ENCODE measurements around the gene IGFL3. TPM values are rescaled to one million over a fixed set of nuclear protein-coding genes. Genes with fewer than 3 reads are reported as not detected.
"Not testable (repeated sequence)": the region's sequence is repeated elsewhere in the genome, so short reads cannot be mapped to it uniquely, and the experiment has no call there.

Gene IGFL3
- total and polyA plus RNA-seq, 11 donors, result not detected

- DNase-seq, result no peak
- TF ChIP-seq POLR2A (IDR thresholded peaks at IDR 0.05), result no peak
- TF ChIP-seq CTCF (IDR thresholded peaks at IDR 0.05), result no peak
- ATAC-seq, result no peak
- no peaks in the 10 kb centered on the region for H3K4me1 ChIP-seq
- peaks cover 0 to 31% (median 5%) of the 10 kb centered on the region in 9 donors for H3K27me3 ChIP-seq
- H3K4me3 ChIP-seq, result no peak overlapping the region
- H3K27ac ChIP-seq, result no peak overlapping the region
- peaks cover 0 to 7% (median 0%) of the 10 kb centered on the region in 12 donors for H3K9me3 ChIP-seq
- intact Hi-C loops (cut with DNase I), result no loop called here
- no peaks in the 10 kb centered on the region for H3K36me3 ChIP-seq
- WGBS, 4 donors, result 68 to 85% (median 79%) methylated on average over 6 of the region's 6 CpGs
Measured at GRCh38 chr19:46107371-46107770, 17.1 kb downstream of the IGFL3 start.

GRCh38 chr19:46102333-46102732 lies 22.2 kb downstream of the IGFL3 start:
- ATAC-seq; intact Hi-C loops (cut with DNase I); DNase-seq; H3K4me1 ChIP-seq; H3K27ac ChIP-seq; H3K36me3 ChIP-seq; H3K4me3 ChIP-seq: not testable (repeated sequence)
- H3K9me3 ChIP-seq, result peaks cover 0 to 17% (median 6%) of the 10 kb centered on the region in 12 donors
- 83 to 88% (median 85%) methylated on average over 7 of the region's 7 CpGs for WGBS, 4 donors
- peaks cover 0 to 28% (median under 1%) of the 10 kb centered on the region in 9 donors for H3K27me3 ChIP-seq

GRCh38 chr19:46101293-46101692 lies 23.2 kb downstream of the IGFL3 start:
- ATAC-seq, result no peak
- intact Hi-C loops (cut with DNase I), result no loop called here
- H3K27ac ChIP-seq, result no peak overlapping the region
- H3K9me3 ChIP-seq, result peaks cover 0 to 21% (median 7%) of the 10 kb centered on the region in 12 donors
- peaks cover 0 to 28% (median 2%) of the 10 kb centered on the region in 9 donors for H3K27me3 ChIP-seq
- 54 to 61% (median 61%) methylated on average over 1 to 6 of the region's 6 CpGs for WGBS, 4 donors
- no peak for DNase-seq
- no peaks in the 10 kb centered on the region for H3K4me1 ChIP-seq
- H3K36me3 ChIP-seq, result no peaks in the 10 kb centered on the region
- H3K4me3 ChIP-seq, result no peak overlapping the region
- TF ChIP-seq POLR2A (IDR thresholded peaks at IDR 0.05) (no peak), CTCF (IDR thresholded peaks at IDR 0.05) (no peak)

- Histone ChIP-seq H3K4me3 (no peak overlapping the region), H3K27ac (no peak overlapping the region), H3K36me3 (no peaks in the 10 kb centered on the region), H3K4me1 (no peaks in the 10 kb centered on the region), H3K27me3 (peaks cover 0 to 28% (median 2%) of the 10 kb centered on the region in 9 donors), H3K9me3 (peaks cover 0 to 21% (median 7%) of the 10 kb centered on the region in 12 donors)
- 64 to 78% (median 74%) methylated on average over 1 of the region's 1 CpG for WGBS, 4 donors
- ATAC-seq, result no peak
- DNase-seq, result no peak
- intact Hi-C loops (cut with DNase I), result no loop called here
- no peak for TF ChIP-seq CTCF (IDR thresholded peaks at IDR 0.05)
- TF ChIP-seq POLR2A (IDR thresholded peaks at IDR 0.05), result no peak
Measured at GRCh38 chr19:46100344-46100743, 24.1 kb downstream of the IGFL3 start.

- peaks cover 0 to 17% (median 0%) of the 10 kb centered on the region in 9 donors for H3K27me3 ChIP-seq
- 75 to 83% (median 79%) methylated on average over 5 of the region's 5 CpGs for WGBS, 4 donors
- DNase-seq (peak in 1 of 5 donors; percentile 27), ATAC-seq (peak in 2 of 4 donors; percentile 64 to 83)
- no peak overlapping the region for H3K4me3 ChIP-seq
- no peaks in the 10 kb centered on the region for H3K36me3 ChIP-seq
- peaks cover 0 to 44% (median 13%) of the 10 kb centered on the region in 12 donors for H3K9me3 ChIP-seq
- TF ChIP-seq CTCF (IDR thresholded peaks at IDR 0.05), result no peak
- no peak for TF ChIP-seq POLR2A (IDR thresholded peaks at IDR 0.05)
- intact Hi-C loops (cut with DNase I), result no loop called here
- H3K4me1 ChIP-seq, result no peaks in the 10 kb centered on the region
- H3K27ac ChIP-seq, result no peak overlapping the region
Measured at GRCh38 chr19:46090444-46090843, 34.0 kb downstream of the IGFL3 start.
